K562 (cell line): ENCODE results near the gene QPCT.

ENCODE experiments used
- GTF2E2 ChIP-seq: fragments of 200-800 bp; sonication (Bioruptor generic); IDR thresholded peaks from 2 replicates; pipeline ENCODE4 v1.6.1; 2016; ENCODE audit warnings: missing genetic modification characterization, missing compliant biosample characterization
- ZFX ChIP-seq: sonication (generic); formaldehyde crosslinking; IDR thresholded peaks from 2 replicates; pipeline ENCODE4 v1.8.0; 2022; ENCODE audit warnings: mild to moderate bottlenecking, missing genetic modification reagents, moderate library complexity
- ZNF184 ChIP-seq: sonication (generic); formaldehyde crosslinking; IDR thresholded peaks from 2 replicates; pipeline ENCODE4 v1.5.0; 2020; ENCODE audit warnings: missing genetic modification reagents

DNA sequence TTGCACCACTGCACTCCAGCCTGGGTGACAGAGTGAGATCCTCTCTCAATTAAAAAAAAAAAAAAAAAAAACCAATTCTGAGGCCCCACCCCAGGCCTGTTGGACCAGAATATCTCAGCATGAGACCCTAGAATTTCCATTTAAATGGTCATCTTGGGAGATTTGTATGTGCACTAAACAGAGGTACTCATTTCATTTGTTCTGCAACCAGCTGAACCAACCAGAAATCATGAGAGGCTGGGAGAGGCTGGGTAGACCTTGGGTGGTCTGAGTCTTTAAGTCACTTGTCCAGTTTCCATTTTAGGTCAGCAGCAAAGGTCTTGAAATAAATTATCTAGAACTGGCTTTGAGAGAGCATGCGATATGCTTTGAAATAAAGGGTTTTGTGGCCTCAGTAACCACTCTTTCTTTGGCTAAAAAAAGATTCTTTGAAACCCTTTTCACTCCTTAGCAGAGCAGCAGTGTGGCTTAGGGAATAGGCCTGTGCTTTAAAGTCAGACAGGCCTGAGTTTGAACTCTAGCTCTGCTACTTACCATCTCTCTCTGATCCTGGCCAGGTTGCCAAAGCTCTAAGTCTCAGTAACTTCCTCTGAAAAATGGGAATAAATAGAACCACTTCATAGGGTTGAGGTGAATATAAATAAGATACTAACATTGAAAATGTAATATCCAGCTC lies 52.6 kb downstream of the QPCT start:
- no peak for TF ChIP-seq ZNF184 (CRISPR knock-in tag)
- TF ChIP-seq GTF2E2 (tag): no peak
- TF ChIP-seq ZFX (CRISPR knock-in tag): no peak
